NB4 (cell line): Measurements from ENCODE around the gene AGPS.

Experiments used
- POLR2A ChIP-seq: IDR thresholded peaks from 2 replicates; pipeline ENCODE4 v1.6.1; 2011; ENCODE audit warnings: mild to moderate bottlenecking; ENCODE audit not compliant: insufficient read length; ENCODE audit errors: extremely low read depth
- TF ChIP-seq, protein P1 (sequence below): IDR thresholded peaks from one replicate; pipeline ENCODE4 v1.5.1; 2012; ENCODE audit warnings: low read depth, low read length

DNA sequence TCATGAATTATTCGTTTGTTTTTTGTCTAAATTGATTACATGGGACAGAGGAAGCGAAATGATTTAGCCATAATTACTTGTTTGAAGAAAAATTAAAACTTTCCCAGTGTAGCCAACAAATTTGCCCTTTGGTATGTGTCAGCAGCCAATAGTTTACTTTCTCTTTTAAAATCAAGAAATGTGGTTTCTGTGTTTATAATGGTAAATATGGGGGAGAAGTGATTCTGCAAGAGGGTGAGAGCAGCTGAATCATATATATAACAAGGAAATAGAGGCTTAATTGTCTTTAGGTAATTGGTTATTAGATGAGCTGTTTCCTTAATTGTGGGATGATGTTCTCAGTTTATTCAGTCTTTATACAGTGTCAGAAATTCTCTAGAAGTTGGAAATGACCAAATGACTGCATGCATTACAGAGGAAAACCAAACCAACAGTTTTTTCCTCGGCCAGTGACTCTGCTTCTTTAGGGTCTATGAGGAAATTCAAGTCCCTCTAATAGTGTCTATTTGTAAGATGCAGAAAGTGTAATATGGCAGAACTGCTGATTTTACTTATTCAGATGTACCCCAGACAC, 132.9 kb downstream of the AGPS start:
- TF ChIP-seq, protein P1, sequence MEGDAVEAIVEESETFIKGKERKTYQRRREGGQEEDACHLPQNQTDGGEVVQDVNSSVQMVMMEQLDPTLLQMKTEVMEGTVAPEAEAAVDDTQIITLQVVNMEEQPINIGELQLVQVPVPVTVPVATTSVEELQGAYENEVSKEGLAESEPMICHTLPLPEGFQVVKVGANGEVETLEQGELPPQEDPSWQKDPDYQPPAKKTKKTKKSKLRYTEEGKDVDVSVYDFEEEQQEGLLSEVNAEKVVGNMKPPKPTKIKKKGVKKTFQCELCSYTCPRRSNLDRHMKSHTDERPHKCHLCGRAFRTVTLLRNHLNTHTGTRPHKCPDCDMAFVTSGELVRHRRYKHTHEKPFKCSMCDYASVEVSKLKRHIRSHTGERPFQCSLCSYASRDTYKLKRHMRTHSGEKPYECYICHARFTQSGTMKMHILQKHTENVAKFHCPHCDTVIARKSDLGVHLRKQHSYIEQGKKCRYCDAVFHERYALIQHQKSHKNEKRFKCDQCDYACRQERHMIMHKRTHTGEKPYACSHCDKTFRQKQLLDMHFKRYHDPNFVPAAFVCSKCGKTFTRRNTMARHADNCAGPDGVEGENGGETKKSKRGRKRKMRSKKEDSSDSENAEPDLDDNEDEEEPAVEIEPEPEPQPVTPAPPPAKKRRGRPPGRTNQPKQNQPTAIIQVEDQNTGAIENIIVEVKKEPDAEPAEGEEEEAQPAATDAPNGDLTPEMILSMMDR, result no peak
- no peak for TF ChIP-seq POLR2A
